Measurements from ENCODE around the gene KCNF1.

The KCNF1 gene

GRCh38 chr2:10911291-10912075 is at the start of gene KCNF1:
KCNF1 (plus strand) TSS chr2:10911934; CDS start chr2:10912427, 493 bp downstream.
- Histone ChIP-seq H3K27me3 (ENCODE audit: control insufficient read depth in 1 of 2, insufficient read depth in 2 of 2, low read length in 2 of 2) (peaks cover 14 to 15% of the 10 kb centered on the region in 2 donors), H3K36me3 (ENCODE audit: control insufficient read depth in 2 of 2, insufficient read depth in 2 of 2, low read length in 2 of 2) (no peaks in the 10 kb centered on the region), H3K4me1 (ENCODE audit: control insufficient read depth, insufficient read depth, low read length) (peaks cover 20% of the 10 kb centered on the region), H3K4me3 (ENCODE audit: low read length in 2 of 2) (peak within 1 kb of the TSS; percentile 40 to 71), H3K27ac (ENCODE audit: low read length) (no peak within 1 kb of the TSS), H3K9ac (ENCODE audit: low read length in 2 of 2) (peak within 1 kb of the TSS in 1 of 2 donors; percentile 15), H3K9me3 (ENCODE audit: control insufficient read depth in 2 of 2, low read length in 2 of 2) (no peaks in the 10 kb centered on the region)

GRCh38 chr2:10862330-10862729 is 49.4 kb upstream of the KCNF1 start:
- Histone ChIP-seq H3K27ac (ENCODE audit: low read length) (no peak overlapping the region), H3K9ac (ENCODE audit: low read length in 2 of 2) (no peak overlapping the region), H3K27me3 (ENCODE audit: control insufficient read depth in 1 of 2, insufficient read depth in 2 of 2, low read length in 2 of 2) (no peaks in the 10 kb centered on the region), H3K4me3 (ENCODE audit: low read length in 2 of 2) (no peak overlapping the region), H3K9me3 (ENCODE audit: control insufficient read depth in 2 of 2, low read length in 2 of 2) (no peaks in the 10 kb centered on the region), H3K4me1 (ENCODE audit: control insufficient read depth, insufficient read depth, low read length) (peaks cover 19% of the 10 kb centered on the region), H3K36me3 (ENCODE audit: control insufficient read depth in 2 of 2, insufficient read depth in 2 of 2, low read length in 2 of 2) (no peaks in the 10 kb centered on the region)

- no peaks in the 10 kb centered on the region for H3K27me3 ChIP-seq (ENCODE audit: control insufficient read depth in 1 of 2, insufficient read depth in 2 of 2, low read length in 2 of 2)
- no peaks in the 10 kb centered on the region for H3K36me3 ChIP-seq (ENCODE audit: control insufficient read depth in 2 of 2, insufficient read depth in 2 of 2, low read length in 2 of 2)
- H3K9me3 ChIP-seq (ENCODE audit: control insufficient read depth in 2 of 2, low read length in 2 of 2) = no peaks in the 10 kb centered on the region
- no peak overlapping the region for H3K9ac ChIP-seq (ENCODE audit: low read length in 2 of 2)
- H3K4me1 ChIP-seq (ENCODE audit: control insufficient read depth, insufficient read depth, low read length) = peaks cover 24% of the 10 kb centered on the region
- no peak overlapping the region for H3K4me3 ChIP-seq (ENCODE audit: low read length in 2 of 2)
- H3K27ac ChIP-seq (ENCODE audit: low read length) = no peak overlapping the region
These were observed 48.7 kb upstream of the KCNF1 start for GRCh38 chr2:10863047-10863446.

GRCh38 chr2:10863837-10864236 is 47.9 kb upstream of the KCNF1 start:
- H3K4me3 ChIP-seq (ENCODE audit: low read length in 2 of 2) = no peak overlapping the region
- no peaks in the 10 kb centered on the region for H3K9me3 ChIP-seq (ENCODE audit: control insufficient read depth in 2 of 2, low read length in 2 of 2)
- H3K4me1 ChIP-seq (ENCODE audit: control insufficient read depth, insufficient read depth, low read length) = peaks cover 31% of the 10 kb centered on the region
- no peak overlapping the region for H3K9ac ChIP-seq (ENCODE audit: low read length in 2 of 2)
- H3K27me3 ChIP-seq (ENCODE audit: control insufficient read depth in 1 of 2, insufficient read depth in 2 of 2, low read length in 2 of 2) = no peaks in the 10 kb centered on the region
- peak overlapping the region; percentile 6 for H3K27ac ChIP-seq (ENCODE audit: low read length)
- H3K36me3 ChIP-seq (ENCODE audit: control insufficient read depth in 2 of 2, insufficient read depth in 2 of 2, low read length in 2 of 2) = no peaks in the 10 kb centered on the region

GRCh38 chr2:10864251-10864650 is 47.5 kb upstream of the KCNF1 start:
- H3K9ac ChIP-seq (ENCODE audit: low read length in 2 of 2) = peak overlapping the region in 1 of 2 donors; percentile 13
- H3K27ac ChIP-seq (ENCODE audit: low read length) = peak overlapping the region; percentile 6
- H3K4me1 ChIP-seq (ENCODE audit: control insufficient read depth, insufficient read depth, low read length) = peaks cover 36% of the 10 kb centered on the region
- no peaks in the 10 kb centered on the region for H3K27me3 ChIP-seq (ENCODE audit: control insufficient read depth in 1 of 2, insufficient read depth in 2 of 2, low read length in 2 of 2)
- no peaks in the 10 kb centered on the region for H3K9me3 ChIP-seq (ENCODE audit: control insufficient read depth in 2 of 2, low read length in 2 of 2)
- H3K4me3 ChIP-seq (ENCODE audit: low read length in 2 of 2) = no peak overlapping the region
- no peaks in the 10 kb centered on the region for H3K36me3 ChIP-seq (ENCODE audit: control insufficient read depth in 2 of 2, insufficient read depth in 2 of 2, low read length in 2 of 2)

GRCh38 chr2:10864861-10865636 is 46.7 kb upstream of the KCNF1 start:
- H3K27me3 ChIP-seq (ENCODE audit: control insufficient read depth in 1 of 2, insufficient read depth in 2 of 2, low read length in 2 of 2) = no peaks in the 10 kb centered on the region
- no peak overlapping the region for H3K9ac ChIP-seq (ENCODE audit: low read length in 2 of 2)
- no peak overlapping the region for H3K4me3 ChIP-seq (ENCODE audit: low read length in 2 of 2)
- H3K36me3 ChIP-seq (ENCODE audit: control insufficient read depth in 2 of 2, insufficient read depth in 2 of 2, low read length in 2 of 2) = no peaks in the 10 kb centered on the region
- H3K27ac ChIP-seq (ENCODE audit: low read length) = no peak overlapping the region
- no peaks in the 10 kb centered on the region for H3K9me3 ChIP-seq (ENCODE audit: control insufficient read depth in 2 of 2, low read length in 2 of 2)
- peaks cover 37% of the 10 kb centered on the region for H3K4me1 ChIP-seq (ENCODE audit: control insufficient read depth, insufficient read depth, low read length)

- no peaks in the 10 kb centered on the region for H3K27me3 ChIP-seq (ENCODE audit: control insufficient read depth in 1 of 2, insufficient read depth in 2 of 2, low read length in 2 of 2)
- no peak overlapping the region for H3K9ac ChIP-seq (ENCODE audit: low read length in 2 of 2)
- H3K4me1 ChIP-seq (ENCODE audit: control insufficient read depth, insufficient read depth, low read length) = peaks cover 37% of the 10 kb centered on the region
- no peak overlapping the region for H3K4me3 ChIP-seq (ENCODE audit: low read length in 2 of 2)
- H3K9me3 ChIP-seq (ENCODE audit: control insufficient read depth in 2 of 2, low read length in 2 of 2) = no peaks in the 10 kb centered on the region
- no peaks in the 10 kb centered on the region for H3K36me3 ChIP-seq (ENCODE audit: control insufficient read depth in 2 of 2, insufficient read depth in 2 of 2, low read length in 2 of 2)
- no peak overlapping the region for H3K27ac ChIP-seq (ENCODE audit: low read length)
These were observed 45.9 kb upstream of the KCNF1 start for GRCh38 chr2:10865841-10866240.

GRCh38 chr2:10867692-10868420 is 43.9 kb upstream of the KCNF1 start:
- Histone ChIP-seq H3K36me3 (ENCODE audit: control insufficient read depth in 2 of 2, insufficient read depth in 2 of 2, low read length in 2 of 2) (no peaks in the 10 kb centered on the region), H3K9ac (ENCODE audit: low read length in 2 of 2) (peak overlapping the region; percentile 51 to 55), H3K4me1 (ENCODE audit: control insufficient read depth, insufficient read depth, low read length) (peaks cover 37% of the 10 kb centered on the region), H3K27me3 (ENCODE audit: control insufficient read depth in 1 of 2, insufficient read depth in 2 of 2, low read length in 2 of 2) (no peaks in the 10 kb centered on the region), H3K9me3 (ENCODE audit: control insufficient read depth in 2 of 2, low read length in 2 of 2) (no peaks in the 10 kb centered on the region), H3K4me3 (ENCODE audit: low read length in 2 of 2) (no peak overlapping the region), H3K27ac (ENCODE audit: low read length) (peak overlapping the region; percentile 80)

- Histone ChIP-seq H3K9me3 (ENCODE audit: control insufficient read depth in 2 of 2, low read length in 2 of 2) (no peaks in the 10 kb centered on the region), H3K4me1 (ENCODE audit: control insufficient read depth, insufficient read depth, low read length) (peaks cover 37% of the 10 kb centered on the region), H3K27me3 (ENCODE audit: control insufficient read depth in 1 of 2, insufficient read depth in 2 of 2, low read length in 2 of 2) (no peaks in the 10 kb centered on the region), H3K27ac (ENCODE audit: low read length) (peak overlapping the region; percentile 80), H3K9ac (ENCODE audit: low read length in 2 of 2) (peak overlapping the region; percentile 51 to 55), H3K36me3 (ENCODE audit: control insufficient read depth in 2 of 2, insufficient read depth in 2 of 2, low read length in 2 of 2) (no peaks in the 10 kb centered on the region), H3K4me3 (ENCODE audit: low read length in 2 of 2) (peak overlapping the region; percentile 21 to 40)
These were observed 43.0 kb upstream of the KCNF1 start for GRCh38 chr2:10868465-10869314.

GRCh38 chr2:10871978-10872377 is 39.8 kb upstream of the KCNF1 start:
- peaks cover 0 to 2% of the 10 kb centered on the region in 2 donors for H3K27me3 ChIP-seq (ENCODE audit: control insufficient read depth in 1 of 2, insufficient read depth in 2 of 2, low read length in 2 of 2)
- H3K9ac ChIP-seq (ENCODE audit: low read length in 2 of 2) = no peak overlapping the region
- no peak overlapping the region for H3K27ac ChIP-seq (ENCODE audit: low read length)
- no peaks in the 10 kb centered on the region for H3K36me3 ChIP-seq (ENCODE audit: control insufficient read depth in 2 of 2, insufficient read depth in 2 of 2, low read length in 2 of 2)
- peaks cover 20% of the 10 kb centered on the region for H3K4me1 ChIP-seq (ENCODE audit: control insufficient read depth, insufficient read depth, low read length)
- no peak overlapping the region for H3K4me3 ChIP-seq (ENCODE audit: low read length in 2 of 2)
- no peaks in the 10 kb centered on the region for H3K9me3 ChIP-seq (ENCODE audit: control insufficient read depth in 2 of 2, low read length in 2 of 2)

All from stomach smooth muscle (tissue), 2 donors.